H1 (cell line): ENCODE measurements around the gene SPATS2L. TPM values are rescaled to one million over a fixed set of nuclear protein-coding genes. Genes with fewer than 3 reads are reported as not detected.

Experiments used
- CTCF ChIA-PET: fragments of 300-600 bp; sonication (Branson Sonifier 250); formaldehyde crosslinking; loops from one replicate; lab custom pipeline; 2021; ENCODE audit not compliant: partially characterized antibody; lab: Charles Lee
- POLR2A ChIA-PET: fragments of 300-600 bp; sonication (Branson Sonifier 250); formaldehyde crosslinking; loops from one replicate; lab custom pipeline; 2021; ENCODE audit warnings: inconsistent platforms; ENCODE audit not compliant: partially characterized antibody; lab: Charles Lee
- DNase-seq, 2 experiments: peaks; one replicate each; pipeline versions ENCODE4 v3.0.0 to v3.0.0-alpha.2; 2010 to 2022; ENCODE audit warnings: low spot score in 2 of 2, low read depth in 1 of 2, mixed read lengths in 1 of 2
- FAIRE-seq: peaks from 2 replicates; lab custom pipeline; 2011; peaks lifted over from hg19 to GRCh38; lab: Jason Lieb, UNC
- H2AFZ ChIP-seq: 2 replicates; pipeline ENCODE4 v1.8.1; 2012; ENCODE audit warnings: low read length, inconsistent platforms
- H2AK5ac ChIP-seq: 2 replicates; pipeline ENCODE4 v1.6.1; 2013; ENCODE audit warnings: low read depth, low read length
- H2BK120ac ChIP-seq: replicated peaks from 2 replicates; pipeline ENCODE3; 2013; ENCODE audit warnings: low read depth, low read length, inconsistent platforms
- H2BK12ac ChIP-seq: 2 replicates; pipeline ENCODE4 v1.6.1; 2013; ENCODE audit warnings: low read depth, low read length
- H2BK15ac ChIP-seq: 2 replicates; pipeline ENCODE4 v1.6.1; 2013; ENCODE audit warnings: low read length
- H2BK20ac ChIP-seq: 2 replicates; pipeline ENCODE4 v1.6.1; 2013; ENCODE audit warnings: low read length
- H2BK5ac ChIP-seq: 2 replicates; pipeline ENCODE4 v1.6.1; 2013; ENCODE audit warnings: low read depth, low read length
- H3K14ac ChIP-seq: 2 replicates; pipeline ENCODE4 v1.6.1; 2013; ENCODE audit warnings: inconsistent platforms; ENCODE audit not compliant: insufficient read length
- H3K18ac ChIP-seq: 2 replicates; pipeline ENCODE4 v1.6.1; 2013; ENCODE audit warnings: low read length; ENCODE audit errors: extremely low read depth
- H3K23ac ChIP-seq: 2 replicates; pipeline ENCODE4 v1.6.1; 2013; ENCODE audit warnings: inconsistent platforms; ENCODE audit not compliant: insufficient read length
- H3K23me2 ChIP-seq: 2 replicates; pipeline ENCODE4 v1.6.1; 2013; ENCODE audit warnings: low read depth, low read length
- H3K27ac ChIP-seq: 2 replicates; pipeline ENCODE4 v1.6.1; 2011; ENCODE audit warnings: low read depth, low read length, inconsistent platforms
- H3K27me3 ChIP-seq, 4 experiments: replicated peaks in 1 of 4; 1 replicate in 1 of 4; 2 replicates in 3 of 4; pipeline versions ENCODE4 v1.6.1 to v1.8.1; 2011 to 2013; ENCODE audit warnings: low read length in 3 of 4, mild to moderate bottlenecking in 3 of 4, inconsistent platforms in 2 of 4, mixed read lengths in 2 of 4, moderate library complexity in 1 of 4; ENCODE audit not compliant: control insufficient read depth in 3 of 4, insufficient read depth in 3 of 4; ENCODE audit errors: extremely low read depth in 1 of 4
- H3K36me3 ChIP-seq, 4 experiments: 2 replicates each; pipeline versions ENCODE4 v1.6.1 to v1.8.1; 2011 to 2013; ENCODE audit warnings: mild to moderate bottlenecking in 4 of 4, low read length in 3 of 4, moderate library complexity in 2 of 4, control low read depth in 1 of 4, inconsistent platforms in 1 of 4; ENCODE audit not compliant: insufficient read depth in 4 of 4, control insufficient read depth in 2 of 4
- H3K4ac ChIP-seq: replicated peaks from 2 replicates; pipeline ENCODE3; 2013; ENCODE audit warnings: low read length, low read depth, mixed read lengths, inconsistent platforms; ENCODE audit not compliant: insufficient read length
- H3K4me1 ChIP-seq, 4 experiments: replicated peaks in 1 of 4; 1 replicate in 1 of 4; 2 replicates in 3 of 4; pipeline versions ENCODE4 v1.6.1 to v1.8.1; 2011 to 2013; ENCODE audit warnings: low read length in 3 of 4, inconsistent platforms in 2 of 4, mixed read lengths in 1 of 4; ENCODE audit not compliant: insufficient read depth in 4 of 4, control insufficient read depth in 3 of 4
- H3K4me2 ChIP-seq, 2 experiments: 2 replicates each; pipeline versions ENCODE4 v1.6.1 to v1.8.1; 2011 to 2013; ENCODE audit warnings: low read depth in 2 of 2, low read length in 2 of 2, control low read depth in 1 of 2, inconsistent platforms in 1 of 2, mild to moderate bottlenecking in 1 of 2; ENCODE audit not compliant: insufficient read depth in 1 of 2
- H3K4me3 ChIP-seq, 4 experiments: fragments of 200-600, 300-600 bp in 1 of 4; sonication (generic), shearing (Covaris generic), sonication (Bioruptor Twin) in 1 of 4; 2 replicates each; pipeline versions ENCODE4 v1.5.1 to v1.8.1; 2011 to 2016; ENCODE audit warnings: low read length in 4 of 4, low read depth in 3 of 4, control low read depth in 2 of 4, inconsistent platforms in 2 of 4, mild to moderate bottlenecking in 2 of 4, mixed read lengths in 1 of 4, moderate library complexity in 1 of 4; ENCODE audit not compliant: insufficient read depth in 2 of 4; ENCODE audit errors: extremely low read depth in 1 of 4
- H3K56ac ChIP-seq: replicated peaks from 2 replicates; pipeline ENCODE3; 2013; ENCODE audit warnings: low read depth, mild to moderate bottlenecking, mixed read lengths, low read length, inconsistent platforms; ENCODE audit not compliant: insufficient read length
- H3K79me1 ChIP-seq: 2 replicates; pipeline ENCODE4 v1.6.1; 2013; ENCODE audit warnings: low read depth, low read length, control low read depth
- H3K79me2 ChIP-seq, 2 experiments: 2 replicates each; pipeline versions ENCODE4 v1.6.1 to v1.8.1; 2012 to 2013; ENCODE audit warnings: low read length in 2 of 2, mild to moderate bottlenecking in 2 of 2, inconsistent platforms in 1 of 2; ENCODE audit not compliant: insufficient read depth in 2 of 2, control insufficient read depth in 1 of 2
- H3K9ac ChIP-seq, 4 experiments: replicated peaks in 1 of 4; 1 replicate in 1 of 4; 2 replicates in 3 of 4; pipeline versions ENCODE4 v1.6.1 to v1.8.1; 2011 to 2013; ENCODE audit warnings: low read depth in 3 of 4, low read length in 3 of 4, control low read depth in 2 of 4, mild to moderate bottlenecking in 2 of 4, moderate library complexity in 2 of 4, inconsistent platforms in 1 of 4; ENCODE audit errors: extremely low read depth in 1 of 4
- H3K9me3 ChIP-seq, 2 experiments: 2 replicates each; pipeline versions ENCODE4 v1.6.1 to v1.8.1; 2012 to 2013; ENCODE audit warnings: mild to moderate bottlenecking in 2 of 2, moderate library complexity in 2 of 2, control low read depth in 1 of 2, inconsistent platforms in 1 of 2, low read depth in 1 of 2, low read length in 1 of 2, mixed read lengths in 1 of 2; ENCODE audit not compliant: insufficient read depth in 2 of 2
- H4K20me1 ChIP-seq, 2 experiments: replicated peaks in 1 of 2; 2 replicates each; pipeline versions ENCODE3 to v1.8.1; 2011 to 2013; ENCODE audit warnings: inconsistent platforms in 2 of 2, low read length in 2 of 2, mild to moderate bottlenecking in 1 of 2; ENCODE audit not compliant: insufficient read depth in 2 of 2, control insufficient read depth in 1 of 2
- H4K5ac ChIP-seq: 2 replicates; pipeline ENCODE4 v1.6.1; 2013; ENCODE audit warnings: low read length, low read depth, mixed read lengths, inconsistent platforms; ENCODE audit not compliant: insufficient read length
- H4K8ac ChIP-seq: 2 replicates; pipeline ENCODE4 v1.8.0; 2013; ENCODE audit warnings: mild to moderate bottlenecking, moderate library complexity, low read length, inconsistent platforms; ENCODE audit not compliant: insufficient read depth; ENCODE audit errors: extremely low read depth
- H4K91ac ChIP-seq: replicated peaks from 2 replicates; pipeline ENCODE3; 2013; ENCODE audit warnings: low read length, mixed read lengths, inconsistent platforms; ENCODE audit not compliant: insufficient read length
- BRCA1 ChIP-seq: IDR thresholded peaks from 2 replicates; pipeline ENCODE4 v1.6.1; 2012; ENCODE audit warnings: low read depth, low read length, improper control_type of control experiment
- CBX5 ChIP-seq: fragments of 300-800, 300-1000 bp; sonication (generic); IDR thresholded peaks from 2 replicates; pipeline ENCODE4 v1.7.1; 2016; ENCODE audit warnings: antibody characterized with exemption, low read length, low read depth
- EGR1 ChIP-seq: IDR thresholded peaks from 2 replicates; pipeline ENCODE4 v1.6.1; 2011; ENCODE audit warnings: low read depth, low read length, borderline replicate concordance
- EZH2 ChIP-seq: fragments of 200-600 bp; sonication (generic); IDR thresholded peaks from 2 replicates; pipeline ENCODE4 v1.7.1; 2012; ENCODE audit warnings: low read depth, mild to moderate bottlenecking, moderate library complexity, low read length, inconsistent platforms; ENCODE audit not compliant: severe bottlenecking
- HDAC6 ChIP-seq: IDR thresholded peaks from one replicate; pipeline ENCODE4 v1.7.1; 2012; ENCODE audit warnings: low read depth, mild to moderate bottlenecking, inconsistent platforms, low read length, moderate library complexity
- JUN ChIP-seq: IDR thresholded peaks from 2 replicates; pipeline ENCODE4 v1.6.1; 2011; ENCODE audit warnings: low read depth, mild to moderate bottlenecking, improper control_type of control experiment, low read length
- JUND ChIP-seq: IDR thresholded peaks from 2 replicates; pipeline ENCODE4 v1.6.1; 2011; ENCODE audit warnings: mild to moderate bottlenecking, improper control_type of control experiment, low read length
- POU5F1 ChIP-seq: IDR thresholded peaks from 2 replicates; pipeline ENCODE4 v1.6.1; 2011; ENCODE audit warnings: low read depth, mild to moderate bottlenecking, low read length, moderate library complexity
- RFX5 ChIP-seq: IDR thresholded peaks from 2 replicates; pipeline ENCODE4 v1.6.1; 2011; ENCODE audit warnings: low read depth, low read length, improper control_type of control experiment, borderline replicate concordance
- SIX5 ChIP-seq: IDR thresholded peaks from 2 replicates; pipeline ENCODE4 v1.6.1; 2011; ENCODE audit warnings: mild to moderate bottlenecking, low read depth, low read length
- SRF ChIP-seq: IDR thresholded peaks from 2 replicates; pipeline ENCODE4 v1.6.1; 2011; ENCODE audit warnings: mild to moderate bottlenecking, low read depth, low read length, moderate library complexity
- TEAD4 ChIP-seq: IDR thresholded peaks from 2 replicates; pipeline ENCODE4 v1.6.1; 2012; ENCODE audit warnings: low read depth, low read length, inconsistent platforms, mixed read lengths
- polyA plus RNA-seq, 7 experiments: library from polyadenylated mRNA; depleted of rRNA in 3 of 7; stranded (reverse) in 5 of 7; unstranded in 2 of 7; fragments of >200 nt in 5 of 7; fragments of 200-250 nt in 2 of 7; gene quantifications; 1 replicate in 5 of 7; 2 replicates in 1 of 7; 4 replicates in 1 of 7; pipeline versions ENCODE4 v1.2.1 to v1.2.3, GENCODE V29; 2011 to 2013; ENCODE audit warnings: missing spikeins in 2 of 7, mixed read lengths in 2 of 7
- total RNA-seq: library from RNA; stranded (reverse); fragmentation: NEBNext Ultra II Directional; extraction: Animal tissue kit (Norgen Biotek cat#: 25700); gene quantifications from 2 replicates; pipeline ENCODE4 v1.2.1, GENCODE V29; 2021

SPATS2L gene
- total and polyA plus RNA-seq, 2 of the 8 experiments (the other 6 are each of a cell fraction or from before 2014, with no cell fraction given): 67.3 to 189 TPM

DNA sequence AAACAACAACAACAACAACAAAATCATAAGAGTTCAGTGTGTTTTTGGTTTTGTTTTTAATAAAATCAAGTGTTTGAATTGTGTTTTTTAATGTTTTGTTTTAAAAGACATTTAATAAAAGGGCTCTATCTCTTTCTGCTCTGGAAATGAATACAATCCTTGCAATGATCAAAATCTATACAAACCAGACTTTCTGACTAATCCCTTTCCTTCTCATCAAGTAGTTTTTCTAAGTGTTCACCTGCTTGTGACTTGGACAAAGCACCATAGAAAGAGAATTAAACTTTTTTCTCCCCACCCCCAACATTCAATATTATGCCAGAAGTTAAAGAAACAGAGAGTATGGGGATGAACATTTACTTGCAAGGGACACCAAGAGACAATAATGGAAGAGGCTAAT, 142.0 kb downstream of the SPATS2L start:
- Histone ChIP-seq H3K4me1 (peaks cover 0 to 3% (median 0%) of the 10 kb centered on the region in 4 experiments; a peak in 1 of 7 replicates), H2AFZ (no peak overlapping the region), H3K79me2 (no peaks in the 10 kb centered on the region), H3K18ac (no peak overlapping the region), H2BK120ac (no peak overlapping the region), H4K5ac (no peak overlapping the region), H3K9ac (no peak overlapping the region), H4K8ac (no peak overlapping the region), H3K4ac (no peak overlapping the region), H2BK12ac (no peak overlapping the region), H2BK15ac (no peak overlapping the region), H3K79me1 (no peaks in the 10 kb centered on the region), H2BK20ac (no peak overlapping the region), H3K36me3 (peaks cover 5 to 39% (median 19%) of the 10 kb centered on the region in 4 experiments; a peak in 7 of 8 replicates), H2AK5ac (no peak overlapping the region), H3K23ac (no peak overlapping the region), H3K56ac (no peak overlapping the region), H2BK5ac (no peak overlapping the region), H3K9me3 (no peaks in the 10 kb centered on the region), H3K14ac (no peak overlapping the region), H4K20me1 (peaks cover 0 to 3% of the 10 kb centered on the region in 2 experiments), H3K27ac (no peak overlapping the region), H3K4me3 (no peak overlapping the region), H4K91ac (no peak overlapping the region), H3K4me2 (no peak overlapping the region), H3K23me2 (no peaks in the 10 kb centered on the region), H3K27me3 (no peaks in the 10 kb centered on the region)
- FAIRE-seq (no peak), DNase-seq (no peak)
- ChIA-PET POLR2A (interaction anchor here (1.2 to 1.6 kb wide), 2 partner anchors 9 to 22 kb away, joined by 3 to 4 read pairs; no protein-coding TSS in a partner anchor), CTCF (no interaction called here)
- TF ChIP-seq RFX5 (no peak), JUN (no peak), EGR1 (no peak), HDAC6 (no peak), CBX5 (no peak), JUND (no peak), EZH2 (no peak), POU5F1 (no peak), BRCA1 (no peak), SIX5 (no peak), SRF (no peak), TEAD4 (no peak)
